Skin epidermis (tissue), 12 donors: ENCODE data around the gene FAM107B.

Source experiments
- H3K27ac ChIP-seq, 21 experiments: fragments of 200-600 bp; sonication (generic) in 11 of 21; one replicate each; pipeline ENCODE4 v1.5.0; 2020; ENCODE audit warnings: mild to moderate bottlenecking in 3 of 21, inconsistent platforms in 2 of 21, moderate library complexity in 2 of 21
- H3K4me3 ChIP-seq, 7 experiments: fragments of 200-600 bp; sonication (generic) in 2 of 7; one replicate each; pipeline ENCODE4 v1.5.0; 2020; ENCODE audit warnings: inconsistent platforms in 2 of 7, mild to moderate bottlenecking in 2 of 7, moderate library complexity in 1 of 7

Gene FAM107B

GRCh38 chr10:14573666-14574261 lies 200.9 kb downstream of the FAM107B start:
- Histone ChIP-seq H3K4me3 (no peak overlapping the region), H3K27ac (peak overlapping the region in 2 of 21 experiments; percentile 11 to 72)

GRCh38 chr10:14572811-14573210 lies 201.9 kb downstream of the FAM107B start:
- no peak overlapping the region for H3K4me3 ChIP-seq
- H3K27ac ChIP-seq, result peak overlapping the region in 3 of 21 experiments; percentile 22 to 72 (median 67)

GRCh38 chr10:14571866-14572507 lies 202.7 kb downstream of the FAM107B start:
- peak overlapping the region in 4 of 7 experiments; percentile 0 to 10 (median 5) for H3K4me3 ChIP-seq
- peak overlapping the region in 15 of 21 experiments; percentile 0 to 80 (median 52) for H3K27ac ChIP-seq

GRCh38 chr10:14570800-14571199 lies 203.9 kb downstream of the FAM107B start:
- Histone ChIP-seq H3K4me3 (peak overlapping the region in 1 of 7 experiments; percentile 7), H3K27ac (peak overlapping the region in 16 of 21 experiments; percentile 10 to 80 (median 60))

GRCh38 chr10:14569274-14570060 lies 205.2 kb downstream of the FAM107B start:
- Histone ChIP-seq H3K27ac (peak overlapping the region in 13 of 21 experiments; percentile 43 to 80 (median 61)), H3K4me3 (no peak overlapping the region)

- Histone ChIP-seq H3K27ac (no peak overlapping the region), H3K4me3 (no peak overlapping the region)
These were observed 207.3 kb downstream of the FAM107B start for GRCh38 chr10:14567421-14567820.

- H3K4me3 ChIP-seq, result no peak overlapping the region
- H3K27ac ChIP-seq, result peak overlapping the region in 1 of 21 experiments; percentile 70
These were observed 208.2 kb downstream of the FAM107B start for GRCh38 chr10:14566498-14566897.

GRCh38 chr10:14565199-14565598 lies 209.5 kb downstream of the FAM107B start:
- peak overlapping the region in 6 of 21 experiments; percentile 24 to 70 (median 66) for H3K27ac ChIP-seq
- H3K4me3 ChIP-seq, result no peak overlapping the region

GRCh38 chr10:14564268-14564744 lies 210.4 kb downstream of the FAM107B start:
- Histone ChIP-seq H3K27ac (peak overlapping the region in 8 of 21 experiments; percentile 24 to 70 (median 65)), H3K4me3 (no peak overlapping the region)

GRCh38 chr10:14563359-14563940 lies 211.2 kb downstream of the FAM107B start:
- Histone ChIP-seq H3K4me3 (no peak overlapping the region), H3K27ac (peak overlapping the region in 9 of 21 experiments; percentile 2 to 70 (median 38))

GRCh38 chr10:14563076-14563336 lies 211.7 kb downstream of the FAM107B start:
- Histone ChIP-seq H3K4me3 (no peak overlapping the region), H3K27ac (peak overlapping the region in 7 of 21 experiments; percentile 15 to 70 (median 62))

- H3K4me3 ChIP-seq, result no peak overlapping the region
- H3K27ac ChIP-seq, result peak overlapping the region in 10 of 21 experiments; percentile 10 to 80 (median 64)
These were observed 212.2 kb downstream of the FAM107B start for GRCh38 chr10:14562218-14563075.

GRCh38 chr10:14560791-14561765 lies 213.6 kb downstream of the FAM107B start:
- Histone ChIP-seq H3K27ac (peak overlapping the region in 14 of 21 experiments; percentile 3 to 80 (median 62)), H3K4me3 (no peak overlapping the region)

- H3K4me3 ChIP-seq, result no peak overlapping the region
- H3K27ac ChIP-seq, result peak overlapping the region in 6 of 21 experiments; percentile 33 to 80 (median 67)
These were observed 214.4 kb downstream of the FAM107B start for GRCh38 chr10:14560274-14560673.

GRCh38 chr10:14558025-14558424 lies 216.7 kb downstream of the FAM107B start:
- Histone ChIP-seq H3K27ac (no peak overlapping the region), H3K4me3 (no peak overlapping the region)

GRCh38 chr10:14557567-14557966 lies 217.1 kb downstream of the FAM107B start:
- Histone ChIP-seq H3K4me3 (no peak overlapping the region), H3K27ac (peak overlapping the region in 1 of 21 experiments; percentile 77)

GRCh38 chr10:14556285-14556956 lies 218.3 kb downstream of the FAM107B start:
- H3K4me3 ChIP-seq, result no peak overlapping the region
- peak overlapping the region in 12 of 21 experiments; percentile 8 to 77 (median 46) for H3K27ac ChIP-seq
